Smooth muscle cell (in vitro differentiated cells): ENCODE data around the gene KRTAP13-2. TPM values are rescaled to one million over a fixed set of nuclear protein-coding genes. Genes with fewer than 3 reads are reported as not detected.

Experiments
- DNase-seq: peaks from one replicate; lab custom pipeline; 2025; ENCODE audit not compliant: unreplicated experiment; lab: John Stamatoyannopoulos, UW
- H2AFZ ChIP-seq: fragments of 200-600 bp; sonication (generic); 2 replicates; pipeline ENCODE4 v1.6.0; 2016; ENCODE audit warnings: antibody characterized with exemption, low read depth, mild to moderate bottlenecking
- H3F3A ChIP-seq: fragments of 200-600 bp; sonication (generic); 2 replicates; pipeline ENCODE4 v1.6.0; 2017; ENCODE audit warnings: antibody characterized with exemption, low read depth
- H3K27ac ChIP-seq: fragments of 200-600 bp; sonication (generic); 2 replicates; pipeline ENCODE4 v1.5.1; 2016; ENCODE audit warnings: low read depth, mild to moderate bottlenecking
- H3K27me3 ChIP-seq: fragments of 200-600 bp; sonication (generic); 2 replicates; pipeline ENCODE4 v1.6.1; 2016; ENCODE audit warnings: low read depth, mild to moderate bottlenecking
- H3K36me3 ChIP-seq: fragments of 200-600 bp; sonication (generic); 2 replicates; pipeline ENCODE4 v1.5.1; 2016; ENCODE audit warnings: low read depth
- H3K4me1 ChIP-seq: fragments of 200-600 bp; sonication (generic); 2 replicates; pipeline ENCODE4 v1.5.1; 2016; ENCODE audit warnings: low read depth
- H3K4me2 ChIP-seq: fragments of 200-600 bp; sonication (generic); 2 replicates; pipeline ENCODE4 v1.6.0; 2016; ENCODE audit warnings: mild to moderate bottlenecking
- H3K4me3 ChIP-seq: fragments of 200-600 bp; sonication (generic); 2 replicates; pipeline ENCODE4 v1.5.1; 2016; ENCODE audit warnings: mild to moderate bottlenecking
- H3K79me2 ChIP-seq: fragments of 200-600 bp; sonication (generic); 2 replicates; pipeline ENCODE4 v1.6.0; 2016; ENCODE audit warnings: low read depth, mild to moderate bottlenecking
- H3K9ac ChIP-seq: fragments of 200-600 bp; sonication (generic); 2 replicates; pipeline ENCODE4 v1.6.0; 2016; ENCODE audit warnings: low read depth
- H3K9me3 ChIP-seq: fragments of 200-600 bp; sonication (generic); replicated peaks from 2 replicates; pipeline ENCODE4 v1.5.1; 2016; ENCODE audit warnings: low read depth
- H4K20me1 ChIP-seq: fragments of 200-600 bp; sonication (generic); 2 replicates; pipeline ENCODE4 v1.6.0; 2016; ENCODE audit warnings: low read depth
- WGBS: methylation state at CpG from one replicate; pipeline ENCODE4 v1.1.7; 2016; ENCODE audit warnings: low lambda C conversion rate; 5-methylcytosine and 5-hydroxymethylcytosine counted together
- microRNA-seq: library from miRNA; unstranded; fragments of <30 nt; microRNA quantifications from one replicate; pipeline ENCODE4, GENCODE V29; 2016; ENCODE audit warnings: borderline number of aligned reads
- polyA plus RNA-seq: library from polyadenylated mRNA; unstranded; fragments of >200 nt; fragmentation: Nextera tagmentation; extraction: Ambion mirVana; gene quantifications from 2 replicates; pipeline ENCODE4 v1.2.1, GENCODE V29; 2016
- small RNA-seq: library from RNA; depleted of rRNA; stranded (forward); fragments of <200 nt; gene quantifications from one replicate; pipeline ENCODE3, GENCODE V24; 2014
- total RNA-seq: library from RNA; depleted of rRNA; stranded (reverse); fragments of >200 nt; gene quantifications from 2 replicates; pipeline ENCODE4 v1.2.3, GENCODE V29; 2014
- TF ChIP-seq, protein P1 (sequence below): fragments of 200-600 bp; sonication (generic); IDR thresholded peaks from 2 replicates; pipeline ENCODE4 v1.5.1; 2017; ENCODE audit warnings: borderline replicate concordance, mild to moderate bottlenecking, antibody characterized with exemption; ENCODE audit not compliant: insufficient read depth, poor library complexity, severe bottlenecking

Gene KRTAP13-2
- total and polyA plus RNA-seq, 2 experiments from 2014 or later, result not detected

- Histone ChIP-seq H3K9ac (no peak overlapping the region), H4K20me1 (no peaks in the 10 kb centered on the region), H3K27me3 (no peaks in the 10 kb centered on the region), H3K36me3 (no peaks in the 10 kb centered on the region), H3K27ac (no peak overlapping the region), H3K79me2 (no peaks in the 10 kb centered on the region), H3F3A (no peaks in the 10 kb centered on the region), H3K4me2 (no peak overlapping the region), H3K4me3 (no peak overlapping the region), H2AFZ (no peak overlapping the region), H3K9me3 (no peaks in the 10 kb centered on the region), H3K4me1 (no peaks in the 10 kb centered on the region)
- DNase-seq, result no peak
- TF ChIP-seq, protein P1, sequence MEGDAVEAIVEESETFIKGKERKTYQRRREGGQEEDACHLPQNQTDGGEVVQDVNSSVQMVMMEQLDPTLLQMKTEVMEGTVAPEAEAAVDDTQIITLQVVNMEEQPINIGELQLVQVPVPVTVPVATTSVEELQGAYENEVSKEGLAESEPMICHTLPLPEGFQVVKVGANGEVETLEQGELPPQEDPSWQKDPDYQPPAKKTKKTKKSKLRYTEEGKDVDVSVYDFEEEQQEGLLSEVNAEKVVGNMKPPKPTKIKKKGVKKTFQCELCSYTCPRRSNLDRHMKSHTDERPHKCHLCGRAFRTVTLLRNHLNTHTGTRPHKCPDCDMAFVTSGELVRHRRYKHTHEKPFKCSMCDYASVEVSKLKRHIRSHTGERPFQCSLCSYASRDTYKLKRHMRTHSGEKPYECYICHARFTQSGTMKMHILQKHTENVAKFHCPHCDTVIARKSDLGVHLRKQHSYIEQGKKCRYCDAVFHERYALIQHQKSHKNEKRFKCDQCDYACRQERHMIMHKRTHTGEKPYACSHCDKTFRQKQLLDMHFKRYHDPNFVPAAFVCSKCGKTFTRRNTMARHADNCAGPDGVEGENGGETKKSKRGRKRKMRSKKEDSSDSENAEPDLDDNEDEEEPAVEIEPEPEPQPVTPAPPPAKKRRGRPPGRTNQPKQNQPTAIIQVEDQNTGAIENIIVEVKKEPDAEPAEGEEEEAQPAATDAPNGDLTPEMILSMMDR, result no peak
- 74% methylated on average over 4 of the region's 4 CpGs for WGBS
Measured at GRCh38 chr21:30329203-30329875, 42.7 kb downstream of the KRTAP13-2 start.

DNA sequence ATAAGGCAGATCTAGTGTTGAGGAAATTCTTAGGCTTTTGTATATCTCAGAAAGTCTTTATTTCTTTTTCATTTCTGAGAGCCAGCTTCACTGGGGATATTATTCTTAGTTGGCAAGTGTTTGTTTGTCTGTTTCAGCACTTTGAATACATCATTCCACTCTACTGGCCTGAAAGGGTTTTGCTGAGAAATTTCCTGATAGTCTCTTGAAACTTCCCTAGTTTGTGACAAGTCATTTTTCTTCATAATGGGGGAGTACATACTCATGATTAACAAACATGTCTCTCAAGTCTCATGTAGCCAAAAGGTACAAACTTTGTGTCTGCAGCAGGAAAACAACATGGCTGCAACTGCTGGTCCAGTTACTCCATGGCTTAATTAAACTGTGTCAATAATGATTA, 45.7 kb downstream of the KRTAP13-2 start:
- no peak for DNase-seq

More for the DNA sequence above, 45.7 kb downstream of the KRTAP13-2 start:
- Histone ChIP-seq H2AFZ (no peak overlapping the region), H3F3A (no peaks in the 10 kb centered on the region), H3K9me3 (no peaks in the 10 kb centered on the region), H4K20me1 (no peaks in the 10 kb centered on the region), H3K4me1 (no peaks in the 10 kb centered on the region), H3K4me3 (no peak overlapping the region), H3K27me3 (no peaks in the 10 kb centered on the region), H3K27ac (no peak overlapping the region), H3K9ac (no peak overlapping the region), H3K79me2 (no peaks in the 10 kb centered on the region), H3K36me3 (no peaks in the 10 kb centered on the region), H3K4me2 (no peak overlapping the region)
- TF ChIP-seq, protein P1, result no peak

Small RNA genes lying within 50 kb of the gene (microRNA-seq; reads per million reads assigned to microRNA genes)
- gene MIR4327, result not detected

Small RNA genes lying within 50 kb of the gene (small RNA-seq; reads per million reads assigned to genes)
- not detected for gene KRTAP23-1
- gene MIR4327, result not detected

Other genes with a start within 250 kb of the KRTAP13-2 start
- gene CLDN17, start 205.5 kb downstream of the KRTAP13-2 start, total RNA-seq, result not detected in 2 replicates
- 1.8 TPM in 1 of 2 replicates, not detected in the other for gene CLDN17, start 205.5 kb downstream of the KRTAP13-2 start, polyA plus RNA-seq
- gene CLDN8, start 156.2 kb downstream of the KRTAP13-2 start, total RNA-seq, result not detected in 2 replicates
- not detected in 2 replicates for gene CLDN8, start 156.2 kb downstream of the KRTAP13-2 start, polyA plus RNA-seq
- not detected in 2 replicates for gene KRTAP24-1, start 89.3 kb downstream of the KRTAP13-2 start, total RNA-seq
- gene KRTAP24-1, start 89.3 kb downstream of the KRTAP13-2 start, polyA plus RNA-seq, result not detected in 2 replicates
- not detected in 2 replicates for gene KRTAP25-1, start 82.8 kb downstream of the KRTAP13-2 start, total RNA-seq
- not detected in 2 replicates for gene KRTAP25-1, start 82.8 kb downstream of the KRTAP13-2 start, polyA plus RNA-seq
- gene KRTAP26-1, start 52.0 kb downstream of the KRTAP13-2 start, total RNA-seq, result not detected in 2 replicates
- gene KRTAP26-1, start 52.0 kb downstream of the KRTAP13-2 start, polyA plus RNA-seq, result not detected in 2 replicates
- gene KRTAP27-1, start 34.6 kb downstream of the KRTAP13-2 start, total RNA-seq, result not detected in 2 replicates
- not detected in 2 replicates for gene KRTAP27-1, start 34.6 kb downstream of the KRTAP13-2 start, polyA plus RNA-seq
- gene KRTAP23-1, start 23.7 kb downstream of the KRTAP13-2 start, total RNA-seq, result not detected in 2 replicates
- gene KRTAP23-1, start 23.7 kb downstream of the KRTAP13-2 start, polyA plus RNA-seq, result not detected in 2 replicates
- gene KRTAP13-1, start 23.8 kb upstream of the KRTAP13-2 start, total RNA-seq, result not detected in 2 replicates
- gene KRTAP13-1, start 23.8 kb upstream of the KRTAP13-2 start, polyA plus RNA-seq, result not detected in 2 replicates
- gene KRTAP13-3, start 53.7 kb upstream of the KRTAP13-2 start, total RNA-seq, result not detected in 2 replicates
- not detected in 2 replicates for gene KRTAP13-3, start 53.7 kb upstream of the KRTAP13-2 start, polyA plus RNA-seq
- gene KRTAP13-4, start 57.9 kb upstream of the KRTAP13-2 start, total RNA-seq, result not detected in 2 replicates
- not detected in 2 replicates for gene KRTAP13-4, start 57.9 kb upstream of the KRTAP13-2 start, polyA plus RNA-seq
- gene KRTAP15-1, start 68.0 kb upstream of the KRTAP13-2 start, total RNA-seq, result not detected in 2 replicates
- gene KRTAP15-1, start 68.0 kb upstream of the KRTAP13-2 start, polyA plus RNA-seq, result not detected in 2 replicates
- 0.72 TPM in 1 of 2 replicates, not detected in the other for gene KRTAP19-1, start 108.1 kb upstream of the KRTAP13-2 start, total RNA-seq
- gene KRTAP19-1, start 108.1 kb upstream of the KRTAP13-2 start, polyA plus RNA-seq, result 1.9 TPM in 1 of 2 replicates, not detected in the other
- not detected in 2 replicates for gene KRTAP19-2, start 115.2 kb upstream of the KRTAP13-2 start, total RNA-seq
- not detected in 2 replicates for gene KRTAP19-2, start 115.2 kb upstream of the KRTAP13-2 start, polyA plus RNA-seq
- gene KRTAP19-3, start 119.7 kb upstream of the KRTAP13-2 start, total RNA-seq, result not detected in 2 replicates
- gene KRTAP19-3, start 119.7 kb upstream of the KRTAP13-2 start, polyA plus RNA-seq, result not detected in 2 replicates
- not detected in 2 replicates for gene KRTAP19-4, start 124.9 kb upstream of the KRTAP13-2 start, total RNA-seq
- not detected in 2 replicates for gene KRTAP19-4, start 124.9 kb upstream of the KRTAP13-2 start, polyA plus RNA-seq
- not detected in 2 replicates for gene KRTAP19-5, start 129.9 kb upstream of the KRTAP13-2 start, total RNA-seq
- not detected in 2 replicates for gene KRTAP19-5, start 129.9 kb upstream of the KRTAP13-2 start, polyA plus RNA-seq
- gene KRTAP19-6, start 169.6 kb upstream of the KRTAP13-2 start, total RNA-seq, result not detected in 2 replicates
- gene KRTAP19-6, start 169.6 kb upstream of the KRTAP13-2 start, polyA plus RNA-seq, result not detected in 2 replicates
- not detected in 2 replicates for gene KRTAP19-7, start 189.0 kb upstream of the KRTAP13-2 start, total RNA-seq
- gene KRTAP19-7, start 189.0 kb upstream of the KRTAP13-2 start, polyA plus RNA-seq, result not detected in 2 replicates
- not detected in 2 replicates for gene KRTAP22-2, start 218.1 kb upstream of the KRTAP13-2 start, total RNA-seq
- not detected in 2 replicates for gene KRTAP22-2, start 218.1 kb upstream of the KRTAP13-2 start, polyA plus RNA-seq
- gene KRTAP6-3, start 220.2 kb upstream of the KRTAP13-2 start, total RNA-seq, result not detected in 2 replicates
- gene KRTAP6-3, start 220.2 kb upstream of the KRTAP13-2 start, polyA plus RNA-seq, result not detected in 2 replicates
- gene KRTAP6-2, start 226.6 kb upstream of the KRTAP13-2 start, total RNA-seq, result not detected in 2 replicates
- not detected in 2 replicates for gene KRTAP6-2, start 226.6 kb upstream of the KRTAP13-2 start, polyA plus RNA-seq
- gene KRTAP22-1, start 228.8 kb upstream of the KRTAP13-2 start, total RNA-seq, result not detected in 2 replicates
- not detected in 2 replicates for gene KRTAP22-1, start 228.8 kb upstream of the KRTAP13-2 start, polyA plus RNA-seq
- gene KRTAP6-1, start 241.7 kb upstream of the KRTAP13-2 start, total RNA-seq, result not detected in 2 replicates
- not detected in 2 replicates for gene KRTAP6-1, start 241.7 kb upstream of the KRTAP13-2 start, polyA plus RNA-seq
- gene KRTAP20-1, start 244.2 kb upstream of the KRTAP13-2 start, total RNA-seq, result not detected in 2 replicates
- gene KRTAP20-1, start 244.2 kb upstream of the KRTAP13-2 start, polyA plus RNA-seq, result not detected in 2 replicates
- gene KRTAP20-4, start 248.4 kb upstream of the KRTAP13-2 start, total RNA-seq, result not detected in 2 replicates
- gene KRTAP20-4, start 248.4 kb upstream of the KRTAP13-2 start, polyA plus RNA-seq, result not detected in 2 replicates